ENCODE data around the gene RTL1. TPM values are rescaled to one million over a fixed set of nuclear protein-coding genes. Genes with fewer than 3 reads are reported as not detected.

RTL1 gene
- total and polyA plus RNA-seq, 2 experiments from 2014 or later: 0.36 TPM; not detected in 1

- Histone ChIP-seq H3K9ac (no peak overlapping the region), H3K79me2 (ENCODE audit: insufficient read depth) (peaks cover 35% of the 10 kb centered on the region), H3K4me2 (ENCODE audit: unreplicated experiment) (no peak overlapping the region), H3K9me3 (ENCODE audit: low read depth) (no peaks in the 10 kb centered on the region), H3K9me2 (ENCODE audit: insufficient read depth) (no peaks in the 10 kb centered on the region), H3F3A (ENCODE audit: insufficient read depth) (peaks cover 13% of the 10 kb centered on the region), H3K4me3 (no peak overlapping the region), H3K36me3 (ENCODE audit: low read depth) (no peaks in the 10 kb centered on the region), H3K27ac (peak overlapping the region; percentile 71), H3K4me1 (ENCODE audit: insufficient read depth) (no peaks in the 10 kb centered on the region), H3K27me3 (replicated peaks; ENCODE audit: insufficient read depth) (no peaks in the 10 kb centered on the region), H4K20me1 (ENCODE audit: insufficient read depth) (no peaks in the 10 kb centered on the region), H2AFZ (no peak overlapping the region)
- TF ChIP-seq EZH2phosphoT487 (IDR thresholded peaks at IDR 0.05; ENCODE audit: insufficient read depth, low read depth) (no peak), EZH2 (IDR thresholded peaks at IDR 0.05; ENCODE audit: insufficient read depth, poor library complexity, severe bottlenecking) (no peak)
- DNase-seq: peak; percentile 52
- in situ Hi-C loops (cut with MboI): no loop called here
- 13 to 44% methylated on average over 1 to 3 of the region's 3 CpGs for WGBS, 2 experiments (ENCODE audit: low coverage in 1 of 2, low lambda C conversion rate in 2 of 2, missing lambda C conversion rate in 2 of 2)
Measured at GRCh38 chr14:100873096-100873482, 30.4 kb downstream of the RTL1 start.

GRCh38 chr14:100872259-100873095 is 31.0 kb downstream of the RTL1 start:
- no peaks in the 10 kb centered on the region for H3K36me3 ChIP-seq (ENCODE audit: low read depth)
- peaks cover 29% of the 10 kb centered on the region for H3K79me2 ChIP-seq (ENCODE audit: insufficient read depth)
- peak overlapping the region; percentile 71 for H3K27ac ChIP-seq

GRCh38 chr14:100871234-100872186 is 32.0 kb downstream of the RTL1 start:
- Histone ChIP-seq H3K27ac (peak overlapping the region; percentile 71), H4K20me1 (ENCODE audit: insufficient read depth) (no peaks in the 10 kb centered on the region)
- peak; percentile 82 for DNase-seq

More at GRCh38 chr14:100872259-100873095, 31.0 kb downstream of the RTL1 start:
- Histone ChIP-seq H2AFZ (no peak overlapping the region), H3K27me3 (replicated peaks; ENCODE audit: insufficient read depth) (no peaks in the 10 kb centered on the region), H3K9me2 (ENCODE audit: insufficient read depth) (no peaks in the 10 kb centered on the region), H3K4me2 (ENCODE audit: unreplicated experiment) (no peak overlapping the region), H3K4me3 (no peak overlapping the region), H4K20me1 (ENCODE audit: insufficient read depth) (no peaks in the 10 kb centered on the region), H3K4me1 (ENCODE audit: insufficient read depth) (no peaks in the 10 kb centered on the region), H3F3A (ENCODE audit: insufficient read depth) (peaks cover 13% of the 10 kb centered on the region), H3K9me3 (ENCODE audit: low read depth) (no peaks in the 10 kb centered on the region), H3K9ac (no peak overlapping the region)
- peak; percentile 74 for DNase-seq
- TF ChIP-seq EZH2 (IDR thresholded peaks at IDR 0.05; ENCODE audit: insufficient read depth, poor library complexity, severe bottlenecking) (no peak), EZH2phosphoT487 (IDR thresholded peaks at IDR 0.05; ENCODE audit: insufficient read depth, low read depth) (no peak)
- WGBS, 2 experiments (ENCODE audit: low coverage in 1 of 2, low lambda C conversion rate in 2 of 2, missing lambda C conversion rate in 2 of 2): 60 to 65% methylated on average over 15 of the region's 15 CpGs
- in situ Hi-C loops (cut with MboI): no loop called here

More at GRCh38 chr14:100871234-100872186, 32.0 kb downstream of the RTL1 start:
- no peaks in the 10 kb centered on the region for H3K27me3 ChIP-seq (replicated peaks; ENCODE audit: insufficient read depth)
- in situ Hi-C loops (cut with MboI): no loop called here
- no peak overlapping the region for H3K4me2 ChIP-seq (ENCODE audit: unreplicated experiment)
- no peaks in the 10 kb centered on the region for H3K4me1 ChIP-seq (ENCODE audit: insufficient read depth)
- H3K9me3 ChIP-seq (ENCODE audit: low read depth): no peaks in the 10 kb centered on the region
- no peak overlapping the region for H3K4me3 ChIP-seq
- 49 to 56% methylated on average over 12 to 16 of the region's 16 CpGs for WGBS, 2 experiments (ENCODE audit: low coverage in 1 of 2, low lambda C conversion rate in 2 of 2, missing lambda C conversion rate in 2 of 2)
- H3K79me2 ChIP-seq (ENCODE audit: insufficient read depth): peaks cover 22% of the 10 kb centered on the region; the same call in 1 of the 2 replicates
- H3K36me3 ChIP-seq (ENCODE audit: low read depth): no peaks in the 10 kb centered on the region
- TF ChIP-seq EZH2phosphoT487 (IDR thresholded peaks at IDR 0.05; ENCODE audit: insufficient read depth, low read depth) (no peak), EZH2 (IDR thresholded peaks at IDR 0.05; ENCODE audit: insufficient read depth, poor library complexity, severe bottlenecking) (no peak)
- no peaks in the 10 kb centered on the region for H3K9me2 ChIP-seq (ENCODE audit: insufficient read depth)
- H2AFZ ChIP-seq: no peak overlapping the region
- H3K9ac ChIP-seq: no peak overlapping the region
- H3F3A ChIP-seq (ENCODE audit: insufficient read depth): peaks cover 13% of the 10 kb centered on the region

Measured in GM23248 (cell line).